ENCODE measurements around the gene ADCY2.

ADCY2 gene

DNA sequence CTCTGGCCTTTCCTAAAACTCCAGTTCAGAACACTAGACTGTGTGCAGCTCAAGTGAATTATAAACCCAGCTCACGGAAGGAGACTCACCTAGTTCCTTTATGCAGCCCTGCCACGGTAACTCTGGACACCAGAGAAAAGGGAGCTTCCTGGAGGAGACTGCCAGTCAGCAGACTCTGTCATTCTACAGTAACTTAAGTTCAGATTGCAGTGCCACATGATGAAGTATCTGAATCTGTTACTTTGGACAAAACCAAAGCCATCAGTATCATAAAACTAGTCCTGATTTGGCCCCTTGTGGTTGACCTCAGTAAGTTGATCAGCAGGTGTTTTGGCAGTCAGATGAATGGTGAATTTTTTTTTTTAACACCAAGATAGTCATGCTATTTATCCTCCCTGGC, 475.7 kb downstream of the ADCY2 start:
- no peak for DNase-seq (ENCODE audit: low read depth, low spot score)
- TF ChIP-seq, protein P1, sequence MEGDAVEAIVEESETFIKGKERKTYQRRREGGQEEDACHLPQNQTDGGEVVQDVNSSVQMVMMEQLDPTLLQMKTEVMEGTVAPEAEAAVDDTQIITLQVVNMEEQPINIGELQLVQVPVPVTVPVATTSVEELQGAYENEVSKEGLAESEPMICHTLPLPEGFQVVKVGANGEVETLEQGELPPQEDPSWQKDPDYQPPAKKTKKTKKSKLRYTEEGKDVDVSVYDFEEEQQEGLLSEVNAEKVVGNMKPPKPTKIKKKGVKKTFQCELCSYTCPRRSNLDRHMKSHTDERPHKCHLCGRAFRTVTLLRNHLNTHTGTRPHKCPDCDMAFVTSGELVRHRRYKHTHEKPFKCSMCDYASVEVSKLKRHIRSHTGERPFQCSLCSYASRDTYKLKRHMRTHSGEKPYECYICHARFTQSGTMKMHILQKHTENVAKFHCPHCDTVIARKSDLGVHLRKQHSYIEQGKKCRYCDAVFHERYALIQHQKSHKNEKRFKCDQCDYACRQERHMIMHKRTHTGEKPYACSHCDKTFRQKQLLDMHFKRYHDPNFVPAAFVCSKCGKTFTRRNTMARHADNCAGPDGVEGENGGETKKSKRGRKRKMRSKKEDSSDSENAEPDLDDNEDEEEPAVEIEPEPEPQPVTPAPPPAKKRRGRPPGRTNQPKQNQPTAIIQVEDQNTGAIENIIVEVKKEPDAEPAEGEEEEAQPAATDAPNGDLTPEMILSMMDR (IDR thresholded peaks at IDR 0.05; ENCODE audit: low read depth, low read length) = no peak
- no peak overlapping the region for H3K4me3 ChIP-seq (ENCODE audit: low read depth, low read length)
- in situ Hi-C loops (cut with HindIII; ENCODE audit: low sequenced_read_pairs) = no loop called here

DNA sequence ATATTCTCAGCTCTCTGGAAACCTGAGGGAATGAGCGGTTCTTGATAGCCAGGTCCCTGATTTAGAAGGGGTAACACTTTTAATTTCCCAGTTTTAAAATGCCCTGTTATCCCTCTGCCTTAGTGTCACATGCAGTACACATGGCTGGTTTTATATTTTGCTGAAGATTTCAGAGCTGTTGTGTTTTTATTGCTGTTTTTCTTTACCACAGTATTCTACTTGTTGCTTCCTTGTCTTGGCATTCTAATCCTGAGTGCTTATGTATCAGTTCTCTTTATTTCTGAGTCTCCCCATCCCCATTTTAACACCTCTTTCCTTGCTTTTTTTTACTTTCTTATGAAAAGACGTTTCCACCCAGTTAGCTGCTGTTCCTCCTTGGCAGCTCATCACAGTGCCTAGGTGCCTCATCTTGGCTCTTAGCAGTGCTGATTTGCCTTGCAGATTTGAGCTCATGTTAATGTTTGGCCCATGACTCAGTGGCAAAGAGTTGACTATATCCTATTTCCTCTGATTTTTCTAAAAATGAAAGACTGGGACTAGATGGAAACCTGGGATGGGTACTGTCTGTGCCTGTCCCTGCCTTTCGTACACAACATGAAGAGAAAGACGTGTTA, 476.7 kb downstream of the ADCY2 start:
- H3K4me3 ChIP-seq (ENCODE audit: low read depth, low read length) = no peak overlapping the region
- in situ Hi-C loops (cut with HindIII; ENCODE audit: low sequenced_read_pairs) = no loop called here
- TF ChIP-seq, protein P1 (IDR thresholded peaks at IDR 0.05; ENCODE audit: low read depth, low read length) = no peak
- DNase-seq (ENCODE audit: low read depth, low spot score) = no peak

DNA sequence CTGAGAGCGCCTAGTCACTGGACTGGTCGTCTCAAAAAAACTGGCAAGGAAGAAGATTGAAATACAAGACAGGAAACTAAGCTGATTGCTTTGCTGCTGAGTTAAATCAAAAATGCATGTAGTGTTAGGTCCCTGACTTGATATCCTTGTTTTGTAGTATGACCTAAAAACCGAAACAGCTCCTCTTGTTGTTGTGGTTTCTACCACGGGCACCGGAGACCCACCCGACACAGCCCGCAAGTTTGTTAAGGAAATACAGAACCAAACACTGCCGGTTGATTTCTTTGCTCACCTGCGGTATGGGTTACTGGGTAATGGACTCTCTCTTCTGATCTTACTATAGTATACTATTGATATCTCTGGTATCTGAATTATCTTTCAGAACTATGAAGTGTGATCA, 477.3 kb downstream of the ADCY2 start:
- no peak for DNase-seq (ENCODE audit: low read depth, low spot score)
- TF ChIP-seq, protein P1 (IDR thresholded peaks at IDR 0.05; ENCODE audit: low read depth, low read length) = no peak
- no peak overlapping the region for H3K4me3 ChIP-seq (ENCODE audit: low read depth, low read length)
- in situ Hi-C loops (cut with HindIII; ENCODE audit: low sequenced_read_pairs) = no loop called here

- TF ChIP-seq, protein P1 (IDR thresholded peaks at IDR 0.05; ENCODE audit: low read depth, low read length) = no peak
- DNase-seq (ENCODE audit: low read depth, low spot score) = no peak
- no peak overlapping the region for H3K4me3 ChIP-seq (ENCODE audit: low read depth, low read length)
- in situ Hi-C loops (cut with HindIII; ENCODE audit: low sequenced_read_pairs) = no loop called here
Observed at GRCh38 chr5:7874639-7875038, 478.7 kb downstream of the ADCY2 start.

DNA sequence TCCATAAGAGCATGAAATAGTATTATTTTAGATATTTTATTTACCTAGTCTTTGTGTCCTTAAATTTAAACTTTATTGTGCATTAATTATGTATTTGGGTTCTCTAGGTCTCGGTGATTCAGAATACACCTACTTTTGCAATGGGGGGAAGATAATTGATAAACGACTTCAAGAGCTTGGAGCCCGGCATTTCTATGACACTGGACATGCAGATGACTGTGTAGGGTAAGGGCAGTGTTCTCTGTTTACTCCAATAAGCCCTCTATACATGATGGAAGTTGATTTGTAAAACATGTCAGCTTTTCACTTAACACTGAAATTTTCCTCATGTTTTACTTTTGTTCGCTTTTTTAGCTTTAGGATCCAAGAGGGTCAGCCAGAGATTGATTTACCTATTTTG, 479.2 kb downstream of the ADCY2 start:
- TF ChIP-seq, protein P1 (IDR thresholded peaks at IDR 0.05; ENCODE audit: low read depth, low read length) = no peak
- in situ Hi-C loops (cut with HindIII; ENCODE audit: low sequenced_read_pairs) = no loop called here
- H3K4me3 ChIP-seq (ENCODE audit: low read depth, low read length) = no peak overlapping the region
- DNase-seq (ENCODE audit: low read depth, low spot score) = no peak

DNA sequence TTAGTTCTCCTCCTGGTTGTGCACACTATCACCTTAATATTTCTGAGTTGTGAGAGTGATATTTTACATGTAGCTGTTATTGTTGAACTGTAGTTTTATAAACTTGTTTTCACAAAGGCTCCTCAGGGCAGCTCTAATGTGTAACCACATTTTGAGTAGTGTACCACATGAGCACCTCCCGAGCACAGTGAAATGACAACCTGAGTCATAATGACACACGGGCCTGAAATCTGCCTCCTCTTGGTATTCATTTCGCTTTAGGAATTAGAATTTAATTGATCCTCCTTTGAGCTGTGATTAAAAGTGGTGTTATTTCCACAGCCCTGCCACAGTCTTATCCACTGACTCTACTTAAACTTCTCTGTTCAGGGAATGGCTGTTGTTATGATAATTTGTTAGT, 480.9 kb downstream of the ADCY2 start:
- TF ChIP-seq, protein P1 (IDR thresholded peaks at IDR 0.05; ENCODE audit: low read depth, low read length) = no peak
- in situ Hi-C loops (cut with HindIII; ENCODE audit: low sequenced_read_pairs) = no loop called here
- DNase-seq (ENCODE audit: low read depth, low spot score) = peak; percentile 51
- H3K4me3 ChIP-seq (ENCODE audit: low read depth, low read length) = no peak overlapping the region
